Measurements from ENCODE around the gene HK1. TPM values are rescaled to one million over a fixed set of nuclear protein-coding genes. Genes with fewer than 3 reads are reported as not detected.

HK1 gene
- total RNA-seq, 4 donors from 2014 or later = 38.0 to 93.2 (median 50.6) TPM

DNA sequence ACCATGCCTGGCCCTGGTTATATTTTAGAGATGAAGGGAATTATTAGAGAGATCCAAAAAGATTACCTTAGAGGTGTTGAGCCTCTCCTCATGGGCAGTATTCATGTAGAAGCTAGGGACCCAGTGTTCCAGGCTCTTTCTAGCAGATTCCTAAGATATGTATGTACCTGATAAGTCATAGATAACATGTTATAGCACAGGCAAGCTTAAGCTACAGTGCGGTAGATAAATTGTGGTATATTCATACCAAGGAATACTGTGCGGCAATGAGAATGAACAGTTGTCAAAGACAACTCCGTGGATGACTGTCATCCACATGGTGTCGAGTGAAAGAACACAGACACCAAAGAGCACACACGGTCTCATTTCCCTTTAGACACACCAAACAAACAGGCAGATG is 85.4 kb downstream of the HK1 start:
- TF ChIP-seq, protein P1, sequence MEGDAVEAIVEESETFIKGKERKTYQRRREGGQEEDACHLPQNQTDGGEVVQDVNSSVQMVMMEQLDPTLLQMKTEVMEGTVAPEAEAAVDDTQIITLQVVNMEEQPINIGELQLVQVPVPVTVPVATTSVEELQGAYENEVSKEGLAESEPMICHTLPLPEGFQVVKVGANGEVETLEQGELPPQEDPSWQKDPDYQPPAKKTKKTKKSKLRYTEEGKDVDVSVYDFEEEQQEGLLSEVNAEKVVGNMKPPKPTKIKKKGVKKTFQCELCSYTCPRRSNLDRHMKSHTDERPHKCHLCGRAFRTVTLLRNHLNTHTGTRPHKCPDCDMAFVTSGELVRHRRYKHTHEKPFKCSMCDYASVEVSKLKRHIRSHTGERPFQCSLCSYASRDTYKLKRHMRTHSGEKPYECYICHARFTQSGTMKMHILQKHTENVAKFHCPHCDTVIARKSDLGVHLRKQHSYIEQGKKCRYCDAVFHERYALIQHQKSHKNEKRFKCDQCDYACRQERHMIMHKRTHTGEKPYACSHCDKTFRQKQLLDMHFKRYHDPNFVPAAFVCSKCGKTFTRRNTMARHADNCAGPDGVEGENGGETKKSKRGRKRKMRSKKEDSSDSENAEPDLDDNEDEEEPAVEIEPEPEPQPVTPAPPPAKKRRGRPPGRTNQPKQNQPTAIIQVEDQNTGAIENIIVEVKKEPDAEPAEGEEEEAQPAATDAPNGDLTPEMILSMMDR (IDR thresholded peaks at IDR 0.05) = no peak
- DNase-seq (ENCODE audit: low spot score) (no peak), ATAC-seq (ENCODE audit: low FRiP score) (no peak)

DNA sequence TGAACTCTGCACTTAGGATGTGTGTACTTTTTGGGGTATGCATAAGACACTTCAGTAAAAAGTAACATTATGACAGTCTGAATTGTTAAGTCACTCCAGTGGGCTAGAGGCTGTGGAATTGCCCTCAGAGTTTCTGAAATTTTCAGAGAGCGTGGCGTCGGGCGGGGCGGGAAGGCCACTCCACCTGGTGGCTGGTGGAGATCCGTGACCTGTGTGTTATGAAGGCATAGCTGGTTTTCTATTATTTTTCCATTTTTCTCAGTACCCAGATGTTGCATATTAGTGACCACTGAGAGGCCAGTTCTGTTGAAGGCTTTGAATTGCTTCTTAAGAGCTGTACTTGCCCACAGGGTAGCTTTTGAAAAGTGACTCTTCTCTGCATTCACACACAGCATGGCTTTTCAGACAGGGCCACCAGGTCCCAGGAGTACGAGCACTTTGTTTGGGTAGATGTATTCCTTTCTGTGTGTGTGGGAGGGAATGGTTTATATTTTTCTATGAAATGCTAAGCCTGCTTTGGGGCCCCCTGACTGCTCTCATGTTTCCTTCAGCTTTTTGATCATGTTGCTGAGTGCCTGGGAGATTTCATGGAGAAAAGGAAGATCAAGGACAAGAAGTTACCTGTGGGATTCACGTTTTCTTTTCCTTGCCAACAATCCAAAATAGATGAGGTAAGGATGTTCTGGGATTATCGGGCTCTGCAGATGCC is 86.1 kb downstream of the HK1 start:
- ATAC-seq (ENCODE audit: low FRiP score) (no peak), DNase-seq (ENCODE audit: low spot score) (no peak)
- TF ChIP-seq, protein P1 (IDR thresholded peaks at IDR 0.05) = no peak

DNA sequence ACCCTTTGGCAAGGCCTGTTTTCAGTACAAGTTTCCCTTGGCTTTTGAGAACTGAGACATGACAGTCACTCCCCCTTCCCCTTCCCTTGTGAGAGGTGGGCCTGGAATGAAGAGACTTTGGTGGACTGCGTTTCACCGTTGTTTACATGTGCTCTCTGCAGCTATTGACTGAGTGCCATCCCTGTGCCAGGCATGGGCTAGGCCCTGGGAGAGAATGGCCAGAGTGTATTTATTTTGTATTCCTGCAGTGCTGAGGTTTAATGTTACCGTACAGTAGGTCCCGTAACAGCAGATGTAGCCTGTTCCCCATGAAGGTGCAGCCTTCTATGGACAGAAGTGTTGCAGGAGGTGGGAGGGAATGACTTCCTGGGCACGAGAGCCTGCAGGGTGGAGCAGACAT is 88.4 kb downstream of the HK1 start:
- DNase-seq (ENCODE audit: low spot score) (no peak), ATAC-seq (ENCODE audit: low FRiP score) (no peak)
- TF ChIP-seq, protein P1 (IDR thresholded peaks at IDR 0.05) = no peak

DNA sequence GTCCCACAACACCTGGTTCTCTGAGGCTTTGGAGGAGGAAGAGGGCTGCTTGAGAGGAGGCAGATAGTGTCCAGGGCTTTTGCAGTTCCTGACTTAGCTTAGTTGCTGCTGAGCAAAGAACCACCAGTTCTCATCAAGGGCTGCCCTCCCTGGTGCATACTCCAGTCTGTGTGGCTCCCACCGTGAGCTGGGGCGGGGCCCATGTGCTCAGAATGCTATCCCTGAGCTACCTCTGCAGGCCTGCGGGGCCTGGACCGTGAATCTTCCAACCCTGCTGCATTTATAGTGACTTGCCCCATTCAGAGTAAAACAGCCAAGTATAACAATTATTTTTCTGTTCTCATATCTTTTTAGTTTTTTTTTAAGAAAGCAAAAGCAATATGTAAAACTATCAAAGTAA is 89.2 kb downstream of the HK1 start:
- TF ChIP-seq, protein P1 (IDR thresholded peaks at IDR 0.05) = no peak
- no peak for ATAC-seq (ENCODE audit: low FRiP score)
- no peak for DNase-seq (ENCODE audit: low spot score)

DNA sequence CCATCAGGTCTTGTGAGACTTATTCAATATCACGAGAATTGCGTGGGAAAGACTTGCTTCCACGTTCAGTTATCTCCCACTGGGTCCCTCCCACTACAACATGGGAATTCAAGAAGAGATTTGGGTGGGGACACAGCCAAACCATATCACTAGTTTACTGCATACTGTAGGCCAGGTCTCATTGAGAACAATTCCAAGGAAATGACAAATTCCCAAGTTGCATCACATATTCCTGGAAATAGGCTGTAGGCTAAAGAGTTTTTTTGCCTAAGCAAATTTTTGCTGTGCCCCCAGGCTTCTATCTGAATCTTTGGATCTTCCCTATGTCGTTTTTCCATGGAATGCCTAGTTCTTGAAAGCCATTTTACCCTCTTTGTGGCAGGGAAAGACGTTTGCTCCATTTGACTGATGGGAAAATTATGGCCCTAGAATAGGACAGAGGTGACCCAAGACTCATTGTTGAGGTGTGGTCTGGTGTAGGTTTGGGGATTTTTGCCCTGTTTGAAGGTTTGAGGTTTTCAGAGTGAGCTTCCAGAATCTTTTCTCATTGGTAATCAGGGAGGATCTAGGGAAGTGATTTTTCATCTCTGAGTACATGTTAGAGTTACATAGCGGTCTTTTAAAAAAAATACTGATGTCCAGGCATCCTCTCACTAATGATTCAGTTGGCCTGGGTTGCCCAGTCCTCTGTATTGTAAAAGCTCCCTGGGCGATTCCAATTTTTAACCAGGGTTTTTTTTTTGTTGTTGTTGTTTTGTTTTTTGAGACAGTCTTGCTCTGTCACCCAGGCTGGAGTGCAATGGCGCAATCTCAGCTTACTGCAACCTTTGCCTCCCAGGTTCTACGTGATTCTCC is 94.1 kb downstream of the HK1 start:
- DNase-seq (ENCODE audit: low spot score) (no peak), ATAC-seq (ENCODE audit: low FRiP score) (no peak)
- TF ChIP-seq, protein P1 (IDR thresholded peaks at IDR 0.05) = no peak

DNA sequence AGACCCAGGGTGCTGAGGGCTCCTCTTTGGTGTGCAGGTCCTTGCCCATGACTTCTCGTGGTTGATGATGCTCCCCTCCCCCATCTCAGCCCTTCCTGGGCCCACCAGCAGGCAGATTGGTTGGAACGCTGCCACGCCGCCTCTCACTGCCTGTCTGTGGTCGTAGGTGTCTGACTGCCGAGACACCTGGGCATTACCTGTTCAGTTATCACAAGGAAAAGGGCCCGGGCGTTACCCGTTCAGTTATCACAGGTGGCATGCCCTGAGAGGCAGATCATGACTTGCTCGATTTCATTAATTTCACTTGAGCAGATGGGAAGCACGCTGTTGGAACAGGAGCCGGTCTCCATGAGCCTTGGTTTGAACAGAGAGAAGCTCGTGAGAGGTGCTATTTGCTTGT is 95.9 kb downstream of the HK1 start:
- DNase-seq (ENCODE audit: low spot score) (no peak), ATAC-seq (ENCODE audit: low FRiP score) (no peak)
- TF ChIP-seq, protein P1 (IDR thresholded peaks at IDR 0.05) = no peak
